K562 (cell line): ENCODE results near the gene ZNF597. TPM values are rescaled to one million over a fixed set of nuclear protein-coding genes. Genes with fewer than 3 reads are reported as not detected.

Experiments used
- ATAC-seq: fragments of 200-7000 bp; cut with Tn5 transposase; 3 replicates; pipeline ENCODE4 v1.9.1; 2020; ENCODE audit warnings: moderate library complexity
- BruUV-seq: library from RNA; stranded (reverse); fragments of 400-500 nt; replicated peaks from 2 replicates; lab custom pipeline; 2021; lab: Mats Ljungman, UMichigan
- CTCF ChIA-PET: fragments of 300-600 bp; formaldehyde crosslinking; extraction: SDS; loops from one replicate; lab custom pipeline; 2021; ENCODE audit warnings: low intra/inter-chr PET ratio; lab: Yijun Ruan, JAX
- POLR2A ChIA-PET: fragments of 300-600, 350-650 bp; sonication (Branson Sonifier 250); formaldehyde crosslinking; extraction: SDS; loops from one replicate; lab custom pipeline; 2021; ENCODE audit warnings: antibody characterized with exemption, inconsistent platforms; lab: Yijun Ruan, JAX
- DNase-seq, 4 experiments: peaks; one replicate each; pipeline versions ENCODE4 v3.0.0 to v3.0.0-alpha.2; 2011 to 2018; ENCODE audit warnings: low spot score in 3 of 4, mixed read lengths in 3 of 4; ENCODE audit errors: extremely low read depth in 1 of 4
- FAIRE-seq: peaks from 2 replicates; lab custom pipeline; 2011; peaks lifted over from hg19 to GRCh38; lab: Jason Lieb, UNC
- H2AFZ ChIP-seq: 2 replicates; pipeline ENCODE4 v1.6.0; 2011; ENCODE audit warnings: low read depth, low read length, control low read depth, inconsistent platforms
- H3K27ac ChIP-seq: fragments of 200-600 bp; 3 replicates; pipeline ENCODE4 v1.8.0; 2011; ENCODE audit warnings: low read depth, mild to moderate bottlenecking, control low read depth, inconsistent platforms, low read length, moderate library complexity, mixed read lengths; ENCODE audit errors: extremely low read depth
- H3K27me3 ChIP-seq, 2 experiments: fragments of 300-600 bp in 1 of 2; 2 replicates in 1 of 2; 3 replicates in 1 of 2; pipeline versions ENCODE4 v1.6.0 to v1.8.0; 2011; ENCODE audit warnings: inconsistent platforms in 2 of 2, low read length in 2 of 2, mild to moderate bottlenecking in 1 of 2, mixed read lengths in 1 of 2, moderate library complexity in 1 of 2; ENCODE audit not compliant: control insufficient read depth in 2 of 2, insufficient read depth in 2 of 2
- H3K36me3 ChIP-seq: fragments of 300-600 bp; 3 replicates; pipeline ENCODE4 v1.8.0; 2011; ENCODE audit warnings: mild to moderate bottlenecking, low read length, inconsistent platforms; ENCODE audit not compliant: control insufficient read depth, insufficient read depth
- H3K4me1 ChIP-seq, 2 experiments: fragments of 200-600 bp in 1 of 2; replicated peaks in 1 of 2; 2 replicates in 1 of 2; 3 replicates in 1 of 2; pipeline versions ENCODE4 v1.5.1 to v1.8.0; 2011; ENCODE audit warnings: inconsistent platforms in 2 of 2, low read length in 2 of 2, mild to moderate bottlenecking in 1 of 2, mixed read lengths in 1 of 2, moderate library complexity in 1 of 2; ENCODE audit not compliant: control insufficient read depth in 2 of 2, insufficient read depth in 2 of 2
- H3K4me2 ChIP-seq: 2 replicates; pipeline ENCODE4 v1.6.1; 2011; ENCODE audit warnings: low read length, control low read depth, inconsistent platforms, mixed read lengths; ENCODE audit not compliant: insufficient read depth
- H3K4me3 ChIP-seq: fragments of 200-600 bp; sonication (generic), shearing (Covaris generic); 2 replicates; pipeline ENCODE4 v1.5.1; 2016; ENCODE audit warnings: control low read depth, inconsistent platforms
- H3K79me2 ChIP-seq: fragments of 200-600 bp; 3 replicates; pipeline ENCODE4 v1.8.0; 2011; ENCODE audit warnings: low read length, inconsistent platforms; ENCODE audit not compliant: control insufficient read depth, insufficient read depth
- H3K9ac ChIP-seq, 2 experiments: 2 replicates each; pipeline versions ENCODE4 v1.6.0 to v1.6.1; 2011; ENCODE audit warnings: low read depth in 2 of 2, low read length in 2 of 2, control low read depth in 1 of 2, inconsistent platforms in 1 of 2, mild to moderate bottlenecking in 1 of 2, mixed read lengths in 1 of 2; ENCODE audit not compliant: insufficient read depth in 1 of 2
- H3K9me1 ChIP-seq: one replicate; pipeline ENCODE4 v1.6.0; 2011; ENCODE audit warnings: inconsistent platforms, mild to moderate bottlenecking, low read length, moderate library complexity; ENCODE audit not compliant: control insufficient read depth, insufficient read depth
- H3K9me3 ChIP-seq: replicated peaks from 2 replicates; pipeline ENCODE4 v1.5.1; 2011; ENCODE audit warnings: low read depth, low read length, inconsistent platforms; ENCODE audit not compliant: control insufficient read depth, insufficient read depth
- H4K20me1 ChIP-seq: replicated peaks from 2 replicates; pipeline ENCODE4 v1.6.1; 2011; ENCODE audit warnings: low read length, inconsistent platforms, mixed read lengths; ENCODE audit not compliant: control insufficient read depth, insufficient read depth
- KHSRP ChIP-seq: fragments of 450-650 bp; IDR thresholded peaks from 2 replicates; pipeline ENCODE4 v1.6.1; 2017
- NR2C2 ChIP-seq, 2 experiments: fragments of 200-800 bp in 1 of 2; sonication (Bioruptor generic) in 1 of 2; sonication (generic) in 1 of 2; formaldehyde crosslinking in 1 of 2; IDR thresholded peaks; 2 replicates each; pipeline versions ENCODE4 v1.6.1 to v1.8.0; 2016 to 2022; ENCODE audit warnings: mild to moderate bottlenecking in 1 of 2, missing compliant biosample characterization in 1 of 2, missing genetic modification characterization in 1 of 2, missing genetic modification reagents in 1 of 2
- PURB ChIP-seq: sonication (generic); formaldehyde crosslinking; IDR thresholded peaks from 2 replicates; pipeline ENCODE4 v1.9.0; 2021; ENCODE audit warnings: low read depth, mild to moderate bottlenecking, missing genetic modification reagents
- STAG1 ChIP-seq: sonication (generic); formaldehyde crosslinking; IDR thresholded peaks from 2 replicates; pipeline ENCODE4 v1.5.0; 2020; ENCODE audit warnings: missing genetic modification reagents, borderline replicate concordance
- THRAP3 ChIP-seq: fragments of 450-650 bp; IDR thresholded peaks from 2 replicates; pipeline ENCODE4 v1.6.1; 2016; ENCODE audit warnings: mild to moderate bottlenecking, inconsistent platforms, borderline replicate concordance
- ZC3H4 ChIP-seq: sonication (generic); formaldehyde crosslinking; IDR thresholded peaks from 2 replicates; pipeline ENCODE4 v1.9.0; 2021; ENCODE audit warnings: missing genetic modification reagents, borderline replicate concordance
- ZFPM2 ChIP-seq: fragments of 250-450 bp; sonication (Bioruptor Pico); IDR thresholded peaks from 2 replicates; pipeline ENCODE4 v1.5.1; 2022; ENCODE audit warnings: mild to moderate bottlenecking
- ZNF146 ChIP-seq: IDR thresholded peaks from one replicate; pipeline ENCODE4 v1.6.1; 2018; ENCODE audit warnings: missing compliant biosample characterization; ENCODE audit not compliant: unreplicated experiment
- ZNF444 ChIP-seq: fragments of 250-450 bp; sonication (Bioruptor Pico); IDR thresholded peaks from 2 replicates; pipeline ENCODE4 v1.4.0; 2020; ENCODE audit warnings: mild to moderate bottlenecking, moderate library complexity
- ZNF584 ChIP-seq: fragments of 200-800 bp; sonication (Bioruptor generic); IDR thresholded peaks from 2 replicates; pipeline ENCODE4 v1.6.1; 2016; ENCODE audit warnings: low read depth, mild to moderate bottlenecking, missing genetic modification characterization, missing compliant biosample characterization
- WGBS: fragments of 100-300 bp; shearing (Covaris generic); methylation state at CpG from one replicate; pipeline ENCODE4 v1.1.6; 2016; ENCODE audit warnings: low coverage, mixed read lengths; ENCODE audit not compliant: insufficient coverage; ENCODE audit errors: missing lambda C conversion rate; 5-methylcytosine and 5-hydroxymethylcytosine counted together
- in situ Hi-C: fragments of 300-500 bp; cut with MboI; formaldehyde crosslinking; loops from 4 replicates; pipeline ENCODE4 v1.15.0; 2018; ENCODE audit warnings: inconsistent platforms, mixed read lengths
- intact Hi-C: fragments of 100-400 bp; cut with micrococcal nuclease; formaldehyde crosslinking; loops from 2 replicates; pipeline ENCODE4 v1.14.2; 2022
- polyA plus RNA-seq, 8 experiments: library from polyadenylated mRNA; depleted of rRNA in 4 of 8; stranded (reverse) in 5 of 8; unstranded in 3 of 8; fragments of >200 nt; fragmentation: Nextera tagmentation in 2 of 8; fragmentation: Illumina TruSeq in 1 of 8; extraction: Ambion mirVana in 2 of 8; extraction: Trizol in 1 of 8; gene quantifications; 2 replicates each; pipeline versions ENCODE4 v1.2.1 to v1.2.3, GENCODE V29; 2011 to 2014; ENCODE audit warnings: inconsistent platforms in 1 of 8, missing spikeins in 1 of 8
- total RNA-seq, 7 experiments: library from RNA; depleted of rRNA in 6 of 7; stranded (reverse); fragments of >200 nt in 6 of 7; fragmentation: Illumina TruSeq in 2 of 7; extraction: Trizol in 2 of 7; gene quantifications; 2 replicates each; pipeline versions ENCODE4 v1.2.1 to v1.2.3, GENCODE V29; 2011 to 2021; ENCODE audit warnings: low replicate concordance in 1 of 7
- TF ChIP-seq, protein P1 (sequence below), 2 experiments: fragments of 450-650 bp in 1 of 2; sonication (generic) in 1 of 2; formaldehyde crosslinking in 1 of 2; IDR thresholded peaks in 1 of 2; conservative IDR thresholded peaks in 1 of 2; 2 replicates each; pipeline versions ENCODE4 v1.6.1 to v1.8.1; 2016 to 2023; ENCODE audit warnings: mild to moderate bottlenecking in 2 of 2, moderate library complexity in 2 of 2, inconsistent platforms in 1 of 2, missing genetic modification reagents in 1 of 2
- TF ChIP-seq, protein P2 (sequence below): fragments of 250-450 bp; sonication (Bioruptor Pico); IDR thresholded peaks from 2 replicates; pipeline ENCODE4 v1.8.0; 2021; ENCODE audit warnings: mild to moderate bottlenecking, moderate library complexity
- TF ChIP-seq, protein P3 (sequence below): sonication (generic); formaldehyde crosslinking; IDR thresholded peaks from 2 replicates; pipeline ENCODE4 v1.8.0; 2023; ENCODE audit warnings: mild to moderate bottlenecking, missing genetic modification reagents
- TF ChIP-seq, protein P4 (sequence below): fragments of 250-450 bp; sonication (Bioruptor Pico); IDR thresholded peaks from 2 replicates; pipeline ENCODE4 v1.5.0; 2021; ENCODE audit warnings: mild to moderate bottlenecking, borderline replicate concordance

The ZNF597 gene
- total and polyA plus RNA-seq, 9 of the 15 experiments (the other 6 are each of a cell fraction or from before 2014, with no cell fraction given): 0.14 to 0.68 (median 0.42) TPM

DNA sequence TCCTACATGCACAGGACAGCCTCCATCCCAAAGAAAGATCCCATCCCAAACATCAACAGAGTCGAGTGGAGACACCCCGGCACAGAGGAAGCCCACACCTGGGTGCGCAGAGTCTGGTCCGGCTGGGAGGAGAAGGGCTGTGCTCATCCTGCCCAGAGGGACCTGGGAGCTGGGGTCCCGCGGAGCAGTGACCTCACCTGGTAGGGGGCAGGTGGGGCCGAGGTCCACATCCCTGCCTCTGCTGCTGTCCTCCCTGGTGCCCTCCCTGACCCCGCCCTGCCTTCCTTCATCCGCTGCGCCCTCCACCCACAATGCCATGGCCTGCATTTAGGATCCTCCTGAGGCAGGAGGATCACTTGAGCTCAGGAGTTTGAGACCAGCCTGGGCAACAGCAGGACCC lies 49.1 kb upstream of the ZNF597 start:
- CTCF ChIA-PET: no interaction called here
- Histone ChIP-seq H3K9me1 (no peaks in the 10 kb centered on the region), H3K9me3 (no peaks in the 10 kb centered on the region; the same call in 1 of the 2 replicates), H3K4me3 (no peak overlapping the region), H3K27me3 (no peaks in the 10 kb centered on the region), H2AFZ (no peak overlapping the region), H3K9ac (no peak overlapping the region), H3K4me2 (no peak overlapping the region), H3K27ac (no peak overlapping the region), H3K36me3 (no peaks in the 10 kb centered on the region), H4K20me1 (no peaks in the 10 kb centered on the region; the same call in 1 of the 2 replicates), H3K4me1 (peaks cover 0 to 31% of the 10 kb centered on the region in 2 experiments; a peak in 2 of 5 replicates), H3K79me2 (no peaks in the 10 kb centered on the region)
- POLR2A ChIA-PET: interaction anchor here (1.2 kb wide), 1 partner anchor 9 kb away, joined by 3 read pairs; the partner anchor contains the start of gene CLUAP1
- ATAC-seq: no peak
- TF ChIP-seq PURB (CRISPR knock-in tag) (no peak), THRAP3 (no peak), ZC3H4 (CRISPR knock-in tag) (no peak), STAG1 (CRISPR knock-in tag) (no peak), KHSRP (no peak), NR2C2 (CRISPR knock-in tag; IDR thresholded peaks at IDR 0.05) (no peak), NR2C2 (tag; IDR thresholded peaks at IDR 0.05) (no peak), ZNF146 (no peak), ZFPM2 (no peak), ZNF584 (CRISPR knock-in tag) (no peak), ZNF444 (CRISPR knock-in tag) (no peak)
- TF ChIP-seq, protein P1, sequence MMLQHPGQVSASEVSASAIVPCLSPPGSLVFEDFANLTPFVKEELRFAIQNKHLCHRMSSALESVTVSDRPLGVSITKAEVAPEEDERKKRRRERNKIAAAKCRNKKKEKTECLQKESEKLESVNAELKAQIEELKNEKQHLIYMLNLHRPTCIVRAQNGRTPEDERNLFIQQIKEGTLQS (IDR thresholded peaks at IDR 0.05): no peak
- TF ChIP-seq, protein P1 (CRISPR knock-in tag; conservative IDR thresholded peaks at IDR 0.05): no peak
- TF ChIP-seq, protein P2, sequence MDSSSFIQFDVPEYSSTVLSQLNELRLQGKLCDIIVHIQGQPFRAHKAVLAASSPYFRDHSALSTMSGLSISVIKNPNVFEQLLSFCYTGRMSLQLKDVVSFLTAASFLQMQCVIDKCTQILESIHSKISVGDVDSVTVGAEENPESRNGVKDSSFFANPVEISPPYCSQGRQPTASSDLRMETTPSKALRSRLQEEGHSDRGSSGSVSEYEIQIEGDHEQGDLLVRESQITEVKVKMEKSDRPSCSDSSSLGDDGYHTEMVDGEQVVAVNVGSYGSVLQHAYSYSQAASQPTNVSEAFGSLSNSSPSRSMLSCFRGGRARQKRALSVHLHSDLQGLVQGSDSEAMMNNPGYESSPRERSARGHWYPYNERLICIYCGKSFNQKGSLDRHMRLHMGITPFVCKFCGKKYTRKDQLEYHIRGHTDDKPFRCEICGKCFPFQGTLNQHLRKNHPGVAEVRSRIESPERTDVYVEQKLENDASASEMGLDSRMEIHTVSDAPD: no peak
- TF ChIP-seq, protein P3, sequence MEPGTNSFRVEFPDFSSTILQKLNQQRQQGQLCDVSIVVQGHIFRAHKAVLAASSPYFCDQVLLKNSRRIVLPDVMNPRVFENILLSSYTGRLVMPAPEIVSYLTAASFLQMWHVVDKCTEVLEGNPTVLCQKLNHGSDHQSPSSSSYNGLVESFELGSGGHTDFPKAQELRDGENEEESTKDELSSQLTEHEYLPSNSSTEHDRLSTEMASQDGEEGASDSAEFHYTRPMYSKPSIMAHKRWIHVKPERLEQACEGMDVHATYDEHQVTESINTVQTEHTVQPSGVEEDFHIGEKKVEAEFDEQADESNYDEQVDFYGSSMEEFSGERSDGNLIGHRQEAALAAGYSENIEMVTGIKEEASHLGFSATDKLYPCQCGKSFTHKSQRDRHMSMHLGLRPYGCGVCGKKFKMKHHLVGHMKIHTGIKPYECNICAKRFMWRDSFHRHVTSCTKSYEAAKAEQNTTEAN (CRISPR knock-in tag): no peak
- TF ChIP-seq, protein P4, sequence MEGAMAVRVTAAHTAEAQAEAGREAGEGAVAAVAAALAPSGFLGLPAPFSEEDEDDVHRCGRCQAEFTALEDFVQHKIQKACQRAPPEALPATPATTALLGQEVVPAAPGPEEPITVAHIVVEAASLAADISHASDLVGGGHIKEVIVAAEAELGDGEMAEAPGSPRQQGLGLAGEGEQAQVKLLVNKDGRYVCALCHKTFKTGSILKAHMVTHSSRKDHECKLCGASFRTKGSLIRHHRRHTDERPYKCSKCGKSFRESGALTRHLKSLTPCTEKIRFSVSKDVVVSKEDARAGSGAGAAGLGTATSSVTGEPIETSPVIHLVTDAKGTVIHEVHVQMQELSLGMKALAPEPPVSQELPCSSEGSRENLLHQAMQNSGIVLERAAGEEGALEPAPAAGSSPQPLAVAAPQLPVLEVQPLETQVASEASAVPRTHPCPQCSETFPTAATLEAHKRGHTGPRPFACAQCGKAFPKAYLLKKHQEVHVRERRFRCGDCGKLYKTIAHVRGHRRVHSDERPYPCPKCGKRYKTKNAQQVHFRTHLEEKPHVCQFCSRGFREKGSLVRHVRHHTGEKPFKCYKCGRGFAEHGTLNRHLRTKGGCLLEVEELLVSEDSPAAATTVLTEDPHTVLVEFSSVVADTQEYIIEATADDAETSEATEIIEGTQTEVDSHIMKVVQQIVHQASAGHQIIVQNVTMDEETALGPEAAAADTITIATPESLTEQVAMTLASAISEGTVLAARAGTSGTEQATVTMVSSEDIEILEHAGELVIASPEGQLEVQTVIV (CRISPR knock-in tag): no peak
- intact Hi-C loops: loop anchor here (10.0 kb wide), 1 partner anchor 128 kb away; no protein-coding TSS in a partner anchor
- BruUV-seq: no TSS peak
- in situ Hi-C loops: loop anchor here (5.0 kb wide), 1 partner anchor 85 kb away; no protein-coding TSS in a partner anchor
- no peak for FAIRE-seq
- DNase-seq: no peak
- 69% methylated on average over 7 of the region's 10 CpGs for WGBS
